ENCODE data around the gene HABP2.

The HABP2 gene

GRCh38 chr10:113552701-113553100, at the start of gene HABP2:
Gene HABP2 (plus strand): TSS chr10:113553053. CDS start chr10:113553122, 69 bp downstream.
- DNase-seq, result no peak

- no peak for DNase-seq
These were observed 48.9 kb upstream of the HABP2 start for GRCh38 chr10:113503930-113504329.

- DNase-seq, result no peak
These were observed 48.4 kb upstream of the HABP2 start for GRCh38 chr10:113504423-113504822.

DNA sequence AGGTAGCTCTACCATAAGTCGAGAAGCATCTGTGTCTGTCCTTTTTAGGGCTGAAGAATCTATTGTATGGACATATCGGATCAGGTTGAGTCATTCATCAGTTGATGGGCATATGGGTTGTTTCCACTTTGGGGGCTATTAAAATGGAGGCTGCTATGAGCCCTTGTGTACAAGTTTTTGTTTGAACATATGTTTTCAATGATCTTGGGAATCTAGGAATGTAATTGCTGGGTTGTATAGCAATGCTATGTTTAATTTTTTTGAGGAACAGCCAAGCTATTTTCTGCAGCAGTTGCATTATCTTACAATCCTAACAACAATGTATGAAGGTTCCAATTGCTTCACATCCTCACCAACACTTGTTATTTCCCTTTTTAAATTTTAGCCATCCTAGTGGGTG, 46.4 kb upstream of the HABP2 start:
- no peak for DNase-seq

- no peak for DNase-seq
These were observed 41.4 kb upstream of the HABP2 start for GRCh38 chr10:113511419-113511818.

- DNase-seq, result no peak
These were observed 37.7 kb upstream of the HABP2 start for GRCh38 chr10:113515161-113515560.

DNA sequence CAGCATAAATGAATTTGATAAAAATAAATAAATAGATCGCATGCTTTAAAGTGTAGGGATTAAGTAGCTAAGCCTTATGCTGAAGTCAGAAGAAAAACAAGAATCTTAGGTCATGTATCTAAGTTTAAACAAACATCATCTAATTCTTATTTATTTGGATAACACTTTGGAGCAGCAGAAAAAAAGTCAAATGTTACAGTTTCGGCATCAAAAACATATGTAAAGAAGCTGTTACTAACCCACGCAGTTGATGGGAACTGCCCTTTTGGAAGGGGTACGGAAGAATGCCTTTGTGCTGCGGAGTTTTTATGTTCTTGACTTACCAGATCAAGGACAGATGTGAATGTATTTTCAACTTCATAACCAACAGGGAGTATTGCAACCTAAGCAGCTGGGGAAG, 37.3 kb upstream of the HABP2 start:
- no peak for DNase-seq

DNA sequence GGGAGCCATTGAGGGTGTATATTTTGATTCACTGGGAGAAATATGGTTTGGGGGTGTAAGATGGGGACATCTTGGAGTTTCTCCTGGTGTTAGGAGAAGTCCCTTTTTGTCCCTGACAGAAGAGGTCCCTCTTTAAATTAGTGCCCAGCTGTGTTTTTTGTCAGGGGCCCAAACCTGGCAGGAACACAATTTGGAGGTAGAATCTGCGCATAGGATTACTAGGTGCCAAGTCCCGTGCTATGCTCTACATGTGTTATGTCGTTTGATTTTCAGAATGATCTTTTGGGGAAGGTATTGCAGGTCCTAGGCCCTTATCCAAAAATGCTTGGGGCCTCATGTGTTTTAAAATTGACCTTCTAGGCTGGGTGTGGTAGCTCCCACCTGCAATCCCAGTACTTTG, 36.8 kb upstream of the HABP2 start:
- DNase-seq, result no peak

DNA sequence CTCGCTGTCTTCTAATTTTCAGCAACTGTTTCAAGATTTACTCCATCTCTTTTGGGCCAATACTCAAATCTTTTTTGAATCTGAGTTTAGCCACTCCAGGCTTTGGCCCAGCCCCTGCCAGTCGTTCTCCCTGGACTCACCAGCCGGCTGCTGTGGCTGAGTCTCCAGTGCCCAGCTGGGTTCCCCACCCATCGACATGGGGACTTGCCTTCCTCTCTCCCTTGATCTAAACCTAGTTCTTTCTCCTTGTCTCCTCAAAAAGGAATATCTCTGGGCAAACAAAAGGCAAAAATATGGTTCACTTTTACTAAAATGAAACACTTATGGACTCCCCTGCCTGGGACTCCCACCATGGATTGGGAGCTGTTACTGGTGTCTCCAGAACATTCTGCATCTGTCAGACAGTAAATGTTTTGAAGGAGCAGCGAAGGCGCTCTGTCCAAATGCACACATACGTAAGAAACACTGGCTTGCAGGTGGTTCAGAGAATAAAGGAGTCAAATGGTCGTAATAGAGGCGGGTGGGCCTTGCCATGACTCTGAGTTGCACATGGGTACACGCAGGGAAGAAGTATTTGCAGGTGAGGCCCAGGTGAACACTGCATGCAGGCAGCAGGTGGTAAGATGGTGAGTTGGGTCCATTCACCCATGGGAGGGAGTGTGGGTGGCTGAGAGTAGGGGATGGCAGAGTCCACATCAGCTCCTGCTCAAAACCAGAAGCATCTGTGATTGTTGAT, 35.5 kb upstream of the HABP2 start:
- DNase-seq, result no peak

DNA sequence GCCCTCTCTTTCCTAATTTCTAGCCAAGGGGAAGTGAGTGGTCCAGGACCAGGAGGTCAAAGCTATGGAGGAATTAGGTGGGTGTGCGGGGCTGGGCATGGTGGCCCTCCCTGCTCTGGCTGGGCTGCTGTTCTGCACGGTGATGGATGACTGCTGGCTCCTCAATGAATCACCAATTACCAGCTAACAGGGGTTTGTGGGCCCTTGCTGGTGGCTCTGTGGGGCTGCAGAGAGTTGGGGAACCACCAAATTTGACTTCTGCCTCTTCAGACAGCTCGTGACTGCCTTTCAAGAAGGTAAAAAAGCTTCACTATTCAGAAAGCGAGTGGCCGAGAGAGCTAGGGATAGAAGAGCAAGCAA, 35.0 kb upstream of the HABP2 start:
- no peak for DNase-seq

GRCh38 chr10:113518415-113518814, 34.4 kb upstream of the HABP2 start:
- no peak for DNase-seq

DNA sequence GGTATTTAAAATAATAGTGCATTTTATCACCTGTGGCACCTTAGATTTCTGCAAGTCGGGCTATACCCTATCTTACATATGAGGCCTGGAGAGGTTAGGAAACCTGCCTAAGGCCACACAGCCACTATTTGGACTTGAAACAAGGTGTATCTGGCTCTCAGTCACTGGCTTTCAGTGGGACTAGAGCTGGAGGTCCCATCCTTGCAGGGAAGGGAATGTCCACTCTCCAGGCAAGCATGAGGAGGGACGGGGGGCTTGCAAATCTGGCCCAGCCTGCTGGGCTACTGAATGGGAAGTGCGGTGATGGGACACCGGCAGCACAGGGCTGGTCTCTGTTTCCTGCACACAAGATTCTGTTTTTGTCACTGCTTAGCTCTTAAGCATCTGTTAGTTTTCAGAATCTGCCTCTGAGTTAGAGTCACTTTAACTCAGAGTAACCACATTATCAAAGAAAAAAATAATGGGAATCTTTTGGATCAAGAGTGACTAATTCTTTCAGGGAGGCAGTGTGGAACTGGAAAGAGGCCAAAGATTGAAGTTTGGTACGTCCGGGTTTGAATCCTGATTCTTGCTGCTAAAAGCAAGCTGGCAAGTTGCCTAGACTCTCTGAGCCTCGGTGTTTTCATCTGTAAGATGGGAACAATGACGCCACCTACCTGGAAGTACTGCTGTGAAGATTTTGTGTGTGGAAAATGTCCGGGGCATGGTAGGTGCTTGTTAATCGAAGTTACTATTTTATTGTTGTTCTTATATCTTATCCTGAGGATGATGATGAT, 33.8 kb upstream of the HABP2 start:
- DNase-seq, result no peak

- DNase-seq, result no peak
These were observed 33.2 kb upstream of the HABP2 start for GRCh38 chr10:113519681-113520115.

DNA sequence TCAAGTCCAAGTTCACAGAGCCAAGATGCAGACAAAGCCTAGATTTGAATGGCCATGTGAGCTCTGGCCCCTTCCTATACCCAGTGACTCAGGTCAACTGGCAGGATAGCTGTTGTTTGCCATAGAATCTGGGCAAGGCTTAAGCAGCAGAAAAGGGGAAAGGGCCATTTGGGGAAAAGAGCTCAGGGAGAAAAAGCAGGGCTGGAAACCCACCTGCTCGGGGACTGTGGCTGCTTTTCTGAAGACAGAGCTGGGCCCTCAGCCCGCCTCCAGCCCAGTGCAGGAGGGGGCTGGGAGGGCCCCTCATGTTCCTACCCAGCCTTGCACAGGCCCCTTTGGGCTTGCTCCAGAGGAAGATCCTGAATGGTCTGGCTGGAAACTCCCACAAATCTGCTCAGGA, 32.6 kb upstream of the HABP2 start:
- DNase-seq, result no peak

DNA sequence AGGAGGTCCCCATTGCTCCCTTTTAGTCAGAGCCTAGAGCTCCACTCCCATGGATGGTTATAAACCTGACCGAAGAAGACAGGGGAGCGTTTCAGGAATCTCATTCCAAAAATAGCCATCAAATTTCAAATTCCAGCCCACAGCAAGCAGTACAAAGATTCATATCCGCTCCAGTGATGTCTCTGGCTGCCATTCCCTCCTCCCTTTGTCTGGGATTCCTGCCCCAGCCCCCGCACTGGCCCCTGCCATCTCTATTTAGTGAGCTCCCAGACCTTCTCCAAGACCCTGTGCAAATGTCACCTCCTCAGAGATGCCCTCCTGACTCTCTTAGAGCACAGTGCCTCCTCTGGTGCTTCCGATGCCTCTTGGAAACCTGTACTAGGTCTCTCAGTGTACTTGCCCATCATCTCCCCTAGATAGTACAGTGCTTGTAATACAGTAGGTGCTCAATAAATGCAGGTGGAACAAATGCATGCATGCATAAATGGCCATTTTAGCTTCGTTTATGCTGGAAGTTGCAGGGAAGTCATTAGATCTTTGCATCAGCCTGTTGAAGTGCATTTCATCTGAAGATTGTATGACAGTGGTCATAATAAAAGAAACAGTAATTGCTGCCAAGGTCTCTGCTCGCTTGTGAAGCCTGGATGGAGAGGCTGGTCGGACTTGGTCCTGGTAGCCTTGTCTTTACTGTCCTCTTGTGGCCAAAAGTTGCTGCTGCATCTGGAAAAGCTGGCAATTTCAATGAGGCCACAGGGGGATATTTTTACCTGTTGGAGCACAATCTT, 32.0 kb upstream of the HABP2 start:
- no peak for DNase-seq

DNA sequence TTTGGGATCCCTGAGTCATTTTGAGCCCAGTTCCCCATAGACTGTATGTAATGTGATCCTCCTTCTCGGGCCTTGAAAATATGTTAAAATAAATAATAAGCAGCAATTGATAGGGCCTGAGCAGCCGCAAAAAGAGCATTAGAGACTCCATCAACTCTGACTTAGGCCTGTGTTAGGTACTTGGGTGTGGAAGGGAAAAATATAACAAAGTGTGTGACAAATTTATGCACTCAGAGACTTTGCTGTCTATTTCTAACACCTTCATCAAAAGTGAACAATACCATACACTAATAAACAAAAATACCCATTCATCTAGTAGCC, 31.4 kb upstream of the HABP2 start:
- DNase-seq, result no peak

DNA sequence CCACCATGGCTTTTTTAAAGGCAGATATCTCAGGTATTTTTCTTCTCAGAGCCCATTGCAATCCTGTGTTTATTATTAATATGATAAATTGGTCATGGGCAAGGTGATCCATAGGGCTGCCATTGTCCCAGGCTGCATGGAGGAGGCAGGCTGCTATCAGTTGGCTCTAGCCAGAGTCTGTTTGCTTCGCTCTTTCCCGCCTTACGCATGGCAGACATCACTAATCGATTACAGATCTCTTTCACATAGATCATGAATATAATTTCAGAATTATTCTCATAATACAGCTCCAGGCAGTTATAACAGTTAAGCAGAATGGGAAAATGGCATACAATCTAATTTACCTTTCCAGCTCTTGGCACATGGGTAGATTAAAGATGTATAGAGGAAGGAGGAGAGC, 30.4 kb upstream of the HABP2 start:
- no peak for DNase-seq

DNA sequence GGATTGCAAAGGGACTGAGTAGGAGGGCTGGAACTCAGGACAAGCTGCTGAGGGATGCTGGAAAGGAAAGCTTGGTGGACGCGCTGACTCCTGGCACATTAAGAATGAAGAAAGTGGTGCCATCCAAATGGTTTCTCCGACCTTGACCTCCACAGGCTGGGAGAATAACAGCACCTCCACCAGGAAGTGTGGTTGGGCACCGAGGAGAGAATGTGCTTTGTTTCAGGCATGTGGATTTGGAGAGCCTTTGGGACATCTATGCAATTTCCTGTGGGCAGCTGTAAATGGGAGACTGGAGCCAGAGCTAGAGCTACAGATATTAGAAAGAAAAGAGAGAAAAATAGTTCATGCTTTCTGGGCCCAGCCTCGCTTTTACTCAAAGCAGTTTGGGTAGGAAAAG, 29.8 kb upstream of the HABP2 start:
- no peak for DNase-seq

GRCh38 chr10:113523628-113524027, 29.2 kb upstream of the HABP2 start:
- DNase-seq, result no peak

DNA sequence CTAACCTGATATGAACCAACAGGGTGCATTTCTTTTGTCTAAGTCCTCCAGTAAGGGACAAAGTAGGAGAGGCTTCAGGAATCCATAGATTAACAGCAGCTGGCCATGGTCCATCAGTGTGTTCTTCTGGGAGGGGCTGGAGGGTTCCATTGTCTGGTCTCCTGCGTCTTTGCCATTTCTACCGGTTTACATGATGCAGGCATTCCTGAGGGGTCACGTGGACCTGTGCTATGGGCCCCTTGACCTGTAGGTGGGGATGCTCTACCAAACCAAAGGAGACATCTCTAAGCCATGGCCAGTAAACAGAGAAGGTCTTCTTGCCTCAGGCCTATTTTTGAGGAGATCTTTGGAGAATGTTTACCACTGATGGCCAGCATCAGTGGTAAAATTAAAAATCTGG, 28.7 kb upstream of the HABP2 start:
- DNase-seq, result no peak

DNA sequence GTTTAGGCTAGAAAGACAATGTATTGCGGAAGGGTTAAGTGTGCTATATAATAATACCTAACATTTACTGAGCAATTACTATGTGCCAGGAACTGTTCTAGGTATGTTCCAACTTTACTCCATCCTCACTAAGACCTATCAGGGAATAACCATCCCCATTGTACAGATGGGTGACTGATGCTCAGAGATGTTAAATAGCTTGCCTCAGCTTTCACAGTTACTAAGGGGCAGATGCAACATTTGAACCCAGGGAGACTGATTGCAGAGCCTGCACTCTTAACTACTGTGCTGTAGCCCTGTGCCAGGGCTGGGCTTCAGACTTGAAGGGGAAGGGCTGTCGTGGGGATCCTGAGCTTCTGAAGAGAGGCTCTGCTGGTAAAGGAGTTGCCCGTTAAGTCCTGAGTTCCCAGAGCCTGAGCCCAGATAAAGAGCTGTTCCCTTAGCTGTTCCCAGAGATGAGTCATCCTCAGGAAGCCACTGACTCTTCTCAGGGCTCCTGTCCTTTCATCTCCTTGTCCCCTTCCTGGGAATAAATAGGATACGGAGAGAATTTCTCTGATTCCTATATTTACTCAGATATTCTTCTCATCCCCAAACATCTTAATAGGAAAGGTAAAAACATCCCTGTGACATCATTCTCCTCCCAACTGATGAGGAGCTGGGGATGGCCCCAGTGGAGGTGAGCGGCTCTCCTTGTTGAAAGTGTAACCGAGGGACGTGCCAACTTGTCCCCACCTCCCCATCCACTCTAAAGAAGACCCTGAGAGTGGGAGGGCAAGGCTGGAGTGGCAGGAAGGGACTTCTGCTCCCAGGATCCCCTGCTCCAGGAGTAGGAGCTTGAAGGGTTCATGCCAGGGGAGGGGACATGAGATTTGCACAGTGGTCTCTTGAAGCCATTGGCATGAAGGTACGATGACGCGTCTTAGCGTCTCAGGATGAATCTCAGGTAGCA, 28.0 kb upstream of the HABP2 start:
- DNase-seq, result no peak

GRCh38 chr10:113525713-113526112, 27.1 kb upstream of the HABP2 start:
- DNase-seq, result no peak
